HG03520 (cell line): ENCODE measurements around the gene OTOA.
A peak's percentile ranks its signal among the peaks of the same experiment; 100 is the strongest.
"Not testable (repeated sequence)": the region's sequence is repeated elsewhere in the genome, so short reads cannot be mapped to it uniquely, and the experiment has no call there.

Experiments used
- ATAC-seq: cut with Tn5 transposase; IDR thresholded peaks from one replicate; pipeline ENCODE4 v1.9.1; 2021; ENCODE audit warnings: mild to moderate bottlenecking, moderate library complexity; ENCODE audit not compliant: unreplicated experiment

Gene OTOA

DNA sequence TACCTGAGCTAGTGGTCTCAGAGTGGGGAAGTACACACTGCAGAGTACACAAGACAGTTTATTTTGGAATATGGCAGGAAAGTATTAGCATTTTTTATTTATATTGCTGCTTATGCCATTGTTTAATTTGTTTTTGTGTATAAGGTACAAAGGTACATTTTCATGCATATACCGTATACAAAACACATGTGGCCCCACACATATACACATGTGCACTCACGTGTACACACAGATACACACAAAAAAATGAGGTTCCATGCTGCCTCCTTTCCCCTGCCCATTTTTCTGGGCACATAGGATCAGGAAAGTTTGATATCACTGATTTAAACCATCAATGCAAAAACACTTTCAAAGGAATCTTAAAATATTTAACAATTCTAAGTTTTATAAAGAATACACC lies 24.3 kb upstream of the OTOA start:
- no peak for ATAC-seq

DNA sequence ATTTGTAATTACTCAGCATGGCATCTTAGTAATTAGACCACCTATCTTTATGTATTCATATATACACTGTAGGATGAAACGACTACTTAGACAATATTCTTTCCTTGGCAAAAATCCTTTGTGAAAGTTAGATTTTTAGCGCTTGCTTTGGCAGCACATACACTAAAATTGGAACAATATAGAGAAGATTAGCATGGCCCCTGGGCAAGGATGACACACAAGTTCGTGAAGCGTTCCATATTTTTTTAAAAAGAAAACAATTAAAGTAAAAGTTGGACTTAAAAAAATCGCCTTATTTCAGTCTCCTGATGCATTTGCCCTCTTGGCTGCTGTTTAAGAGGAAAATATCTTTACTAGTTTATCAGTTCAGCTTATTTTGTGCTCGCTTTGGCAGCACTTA lies 21.9 kb upstream of the OTOA start:
- ATAC-seq: no peak

DNA sequence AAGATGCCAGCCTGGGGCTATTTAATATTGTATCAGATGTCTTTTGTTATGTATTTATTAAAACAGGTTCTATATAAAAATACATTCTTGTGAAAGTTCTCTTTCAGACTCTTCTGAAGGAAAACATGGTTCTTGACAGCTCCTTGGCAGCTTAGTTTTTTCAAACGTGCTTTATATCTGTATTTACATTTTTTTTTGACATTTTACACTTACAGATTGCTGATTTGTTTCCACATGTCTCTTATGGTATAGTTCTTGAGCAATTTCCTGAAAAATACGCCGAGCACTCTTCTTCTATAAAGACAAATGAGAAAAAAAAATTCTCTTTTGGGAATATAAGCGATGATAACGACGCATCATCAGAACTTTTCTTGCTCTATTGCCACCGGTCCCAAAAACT lies 20.9 kb upstream of the OTOA start:
- ATAC-seq: no peak

DNA sequence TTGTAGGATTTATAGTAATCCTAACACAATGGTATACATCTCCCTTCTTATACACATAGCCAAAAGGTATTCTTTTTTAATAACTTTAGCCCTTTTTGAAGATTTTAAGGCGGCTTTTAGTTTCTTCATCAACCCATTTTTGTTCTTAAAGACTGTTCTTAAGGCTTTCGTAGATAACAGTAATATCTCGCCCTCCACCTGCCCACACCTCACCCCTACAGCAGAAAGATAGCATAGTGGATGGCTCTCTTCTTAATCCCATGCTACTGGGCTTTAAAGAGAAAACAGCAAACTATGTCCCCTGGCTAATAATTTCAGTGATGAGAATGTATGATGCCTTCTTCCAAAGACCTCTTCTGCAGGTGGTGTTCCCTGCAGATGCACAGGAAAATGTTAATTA lies 20.0 kb upstream of the OTOA start:
- no peak for ATAC-seq

DNA sequence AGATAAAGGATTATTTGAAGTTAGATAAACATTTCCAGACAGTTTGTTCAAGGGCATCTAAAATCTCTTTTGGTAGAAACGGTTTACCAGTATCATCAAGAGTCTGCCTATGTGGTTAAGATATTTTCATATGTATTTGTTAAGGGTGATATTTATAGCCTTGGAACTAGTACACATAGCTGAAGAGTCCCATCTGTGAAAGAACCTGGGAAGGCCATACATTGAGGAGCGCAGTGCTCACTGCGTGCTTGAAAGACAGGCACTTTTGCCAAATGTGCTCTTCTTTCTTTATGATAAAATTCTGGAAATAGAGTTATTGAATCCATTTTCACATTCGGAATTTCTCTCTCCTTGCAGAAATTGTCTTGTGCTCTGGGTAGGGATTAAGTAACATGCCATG lies 19.1 kb upstream of the OTOA start:
- no peak for ATAC-seq

DNA sequence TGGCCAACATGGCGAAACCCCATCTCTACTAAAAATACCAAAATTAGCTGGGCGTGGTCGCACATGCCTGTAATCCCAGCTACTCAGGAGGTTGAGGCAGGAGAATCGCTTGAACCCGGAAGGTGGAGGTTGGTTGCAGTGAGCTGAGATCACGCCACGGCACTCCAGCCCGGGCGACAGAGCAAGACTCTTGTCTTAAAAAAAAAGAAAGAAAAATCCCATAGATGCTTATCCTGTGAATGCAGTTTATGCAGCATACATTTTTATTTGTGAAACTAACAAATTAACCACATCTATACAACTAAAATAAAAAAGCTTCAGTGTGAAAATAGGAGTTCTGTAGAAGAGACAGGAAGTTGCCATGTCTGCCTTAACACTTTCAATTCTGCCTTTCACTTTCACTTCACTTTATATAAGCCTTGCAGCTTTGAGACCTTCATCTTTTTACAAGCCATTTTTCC lies 18.5 kb upstream of the OTOA start:
- no peak for ATAC-seq

DNA sequence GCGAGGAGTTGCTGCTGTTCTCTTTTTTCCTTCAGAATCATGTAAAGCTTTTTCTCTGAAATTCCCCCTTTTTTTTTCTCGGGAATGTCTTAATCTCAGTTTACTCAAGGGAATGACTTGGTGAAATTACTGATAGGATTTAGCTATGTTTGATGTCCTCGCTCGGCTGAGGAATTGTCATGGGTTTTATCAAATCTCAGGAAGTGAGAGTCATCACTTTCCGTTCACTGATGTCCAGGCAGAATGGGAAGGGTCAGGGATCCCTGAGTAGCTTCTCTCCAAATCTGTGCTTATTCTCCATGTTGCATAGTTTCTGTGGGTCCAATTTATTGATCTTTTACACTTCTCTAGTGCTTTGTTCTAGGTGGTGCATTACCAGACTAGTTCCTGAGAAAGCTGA lies 17.7 kb upstream of the OTOA start:
- ATAC-seq: no peak

DNA sequence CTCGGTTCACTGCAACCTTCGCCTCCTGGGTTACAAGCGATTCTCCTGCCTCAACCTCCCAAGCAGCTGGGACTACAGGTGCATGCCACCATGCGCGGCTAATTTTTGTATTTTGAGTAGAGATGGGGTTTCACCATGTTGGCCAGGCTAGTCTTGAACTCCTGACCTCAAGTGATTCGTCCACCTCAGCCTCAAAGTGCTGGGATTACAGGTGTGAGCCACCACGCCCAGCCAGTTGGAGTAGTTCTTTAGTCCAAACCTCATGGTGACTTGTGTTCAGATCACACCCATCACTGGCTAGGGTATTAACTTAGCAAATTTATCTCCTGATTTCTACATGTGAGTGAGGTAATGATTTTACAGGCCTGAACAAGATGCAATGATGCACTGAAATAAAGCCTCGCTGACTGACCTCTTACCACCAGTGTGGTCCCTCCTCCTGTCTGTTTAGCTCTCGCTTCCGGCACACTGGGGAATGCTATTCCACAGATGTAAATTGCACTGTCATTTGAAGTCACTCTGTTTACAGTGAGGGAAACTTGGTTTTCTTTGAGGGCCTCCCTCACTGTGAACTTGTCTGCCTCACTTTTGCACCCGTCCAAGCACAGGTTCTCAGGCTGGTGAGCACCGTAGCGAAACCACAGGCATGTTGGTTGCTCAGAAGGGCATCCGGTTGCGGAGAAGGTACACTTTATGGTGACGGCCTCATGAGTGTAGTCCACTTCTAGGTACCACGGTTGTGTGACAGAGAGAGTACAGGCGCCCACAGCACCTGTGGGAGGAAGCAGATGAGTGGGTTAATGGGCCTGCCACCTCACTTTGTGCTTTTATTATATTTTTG lies 16.8 kb upstream of the OTOA start:
- peak; percentile 85 for ATAC-seq

DNA sequence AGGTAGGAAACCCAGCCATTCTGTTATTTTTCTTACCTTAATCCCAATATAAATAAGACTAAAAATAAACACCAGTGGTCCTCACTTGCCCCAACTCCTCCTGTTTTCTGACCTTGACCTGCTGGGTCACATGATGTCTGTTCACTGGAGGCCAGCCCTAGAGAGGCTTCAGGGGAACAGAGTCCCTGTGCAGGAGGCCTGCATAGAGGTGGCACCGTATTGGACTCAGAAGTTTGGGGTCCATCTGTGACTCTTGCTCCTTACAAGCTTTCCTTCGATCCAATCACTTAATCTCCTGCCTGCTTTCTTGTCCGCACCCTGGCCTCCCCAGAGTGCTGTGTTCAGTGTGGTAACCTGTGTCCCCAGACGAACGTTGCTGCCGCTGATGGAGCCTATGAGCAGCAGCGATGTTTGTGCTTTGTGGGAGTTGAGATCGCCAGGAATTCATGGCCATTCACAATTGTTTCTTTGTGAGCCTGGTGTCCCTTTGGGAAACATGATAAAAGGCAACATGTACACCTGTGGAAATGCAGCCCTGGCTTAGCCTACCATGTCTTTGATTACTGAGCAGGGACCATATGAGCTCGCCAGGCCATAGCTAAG lies 16.1 kb upstream of the OTOA start:
- ATAC-seq: no peak

DNA sequence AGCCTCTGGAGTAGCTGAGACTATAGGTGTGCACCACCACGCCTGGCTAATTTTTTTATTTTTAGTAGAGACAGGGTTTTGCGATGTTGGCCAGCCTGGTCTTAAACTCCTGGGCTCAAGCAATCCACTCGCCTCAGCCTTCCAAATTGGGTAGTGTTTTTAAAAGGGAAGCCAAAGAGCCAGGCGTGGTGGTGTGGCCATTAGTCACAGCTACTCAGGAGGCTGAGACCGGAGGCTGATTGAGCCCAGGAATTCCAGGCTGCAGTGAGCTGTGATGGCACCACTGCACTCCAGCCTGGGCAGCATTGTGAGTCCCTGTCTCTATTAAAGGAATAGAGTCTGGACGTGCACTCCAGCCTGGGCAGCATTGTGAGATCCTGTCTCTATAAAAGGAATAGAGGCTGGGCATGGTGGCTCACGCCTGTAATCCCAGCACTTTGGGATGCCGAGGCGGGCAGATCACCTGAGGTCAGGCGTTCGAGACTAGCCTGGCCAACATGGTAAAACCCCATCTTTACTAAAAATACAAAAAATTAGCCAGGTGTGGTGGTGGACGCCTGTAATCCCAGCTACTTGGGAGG lies 13.9 kb upstream of the OTOA start:
- not testable (repeated sequence) for ATAC-seq

DNA sequence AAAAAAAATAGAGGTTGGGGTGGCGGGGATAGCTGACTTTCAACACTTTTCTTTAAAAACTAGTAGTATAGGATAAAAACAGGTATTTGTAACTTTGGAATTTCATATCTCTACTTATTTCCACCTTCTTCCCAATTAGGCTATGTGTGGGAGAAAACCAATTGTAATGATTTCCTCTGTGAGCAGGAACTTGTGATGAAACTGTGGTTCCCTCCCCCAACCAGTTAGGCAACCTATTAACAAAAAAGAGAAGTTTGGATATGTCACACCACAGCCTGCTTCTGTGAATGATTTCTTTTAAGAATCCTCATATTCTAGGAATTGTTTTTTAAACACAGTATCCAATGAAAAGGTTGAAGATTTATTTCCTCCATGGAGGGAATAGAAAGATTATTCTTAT lies 13.2 kb upstream of the OTOA start:
- ATAC-seq: no peak

DNA sequence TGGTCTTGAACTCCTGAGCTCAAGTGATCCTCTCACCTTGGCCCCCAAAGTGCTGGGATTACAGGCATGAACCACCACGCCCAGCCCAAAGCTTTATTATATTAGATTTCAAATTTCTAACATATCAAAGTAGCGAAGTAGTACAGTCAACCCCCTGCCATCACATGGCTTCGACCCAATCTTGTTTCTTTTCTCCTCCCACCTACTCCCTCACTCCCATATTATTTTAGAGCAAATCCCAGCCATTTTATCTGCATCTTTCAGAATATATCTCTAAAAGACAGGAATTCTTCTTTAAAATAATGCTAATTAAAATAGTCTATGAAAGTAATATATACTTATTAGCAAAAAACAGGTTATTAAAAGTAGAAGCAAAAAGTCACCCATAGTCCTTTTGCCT lies 12.3 kb upstream of the OTOA start:
- no peak for ATAC-seq

DNA sequence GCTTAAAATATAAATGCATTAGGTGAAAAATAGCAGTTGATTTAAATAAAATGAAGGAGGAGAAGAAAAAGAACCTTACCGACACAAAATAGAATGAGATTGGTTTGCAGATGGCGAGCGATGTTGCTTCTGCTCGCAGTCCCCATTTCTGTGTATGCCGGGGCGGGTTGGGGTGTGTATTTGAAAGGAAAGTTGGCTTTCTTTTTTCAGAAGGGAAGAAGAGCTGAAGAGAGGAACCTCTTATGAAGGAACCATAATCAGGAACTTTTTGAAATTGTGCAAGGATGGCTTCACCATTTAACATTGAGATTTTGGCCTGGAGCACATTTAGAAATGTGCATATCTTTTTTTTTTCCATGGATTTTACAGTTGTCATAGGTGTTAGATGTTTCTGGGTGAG lies 11.3 kb upstream of the OTOA start, which contains the start of gene IGSF6:
Gene IGSF6, minus strand, starts transcription at position 156 of the 400 bp plus-strand sequence. Its CDS starts 10 bp downstream, at position 146.
- ATAC-seq: no peak

DNA sequence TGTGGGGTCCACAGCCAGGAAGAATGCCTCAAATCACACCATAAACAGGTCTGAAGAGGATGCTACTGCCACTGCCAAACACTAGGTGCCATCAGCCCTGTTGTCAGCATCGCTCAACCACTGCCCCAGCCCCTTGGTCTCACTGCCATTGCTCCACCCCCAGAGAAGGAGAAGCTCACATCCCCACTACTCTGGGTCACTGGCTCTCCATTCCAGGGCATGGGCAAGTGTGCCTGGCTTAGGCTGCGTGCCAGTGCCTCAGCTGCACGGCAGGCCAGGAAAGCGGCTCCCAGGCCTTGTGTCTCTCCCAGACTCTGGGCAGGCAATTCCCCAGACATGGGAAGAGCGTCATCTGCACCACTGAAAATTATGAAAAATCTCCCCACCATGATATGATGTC lies 10.2 kb upstream of the OTOA start:
- no peak for ATAC-seq

DNA sequence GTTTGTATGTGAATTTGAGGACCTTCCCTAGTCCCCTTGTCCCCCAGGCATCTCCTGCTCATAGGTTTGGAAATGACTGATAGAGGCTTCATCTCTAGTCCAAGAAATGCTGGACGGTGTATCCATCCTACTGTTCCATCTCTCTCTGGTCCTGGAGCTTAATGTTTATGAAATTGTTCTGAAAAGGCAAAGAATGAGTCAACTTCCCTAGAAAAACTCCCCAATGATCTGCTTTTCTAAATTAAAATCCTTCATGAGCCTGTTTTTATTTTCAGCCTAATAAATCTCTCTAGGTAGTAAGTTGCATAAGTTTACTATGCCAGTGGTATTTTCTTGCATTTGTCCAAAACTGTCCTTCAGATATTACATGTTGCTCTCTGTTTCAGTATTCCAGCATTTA lies 9.3 kb upstream of the OTOA start:
- ATAC-seq: no peak

DNA sequence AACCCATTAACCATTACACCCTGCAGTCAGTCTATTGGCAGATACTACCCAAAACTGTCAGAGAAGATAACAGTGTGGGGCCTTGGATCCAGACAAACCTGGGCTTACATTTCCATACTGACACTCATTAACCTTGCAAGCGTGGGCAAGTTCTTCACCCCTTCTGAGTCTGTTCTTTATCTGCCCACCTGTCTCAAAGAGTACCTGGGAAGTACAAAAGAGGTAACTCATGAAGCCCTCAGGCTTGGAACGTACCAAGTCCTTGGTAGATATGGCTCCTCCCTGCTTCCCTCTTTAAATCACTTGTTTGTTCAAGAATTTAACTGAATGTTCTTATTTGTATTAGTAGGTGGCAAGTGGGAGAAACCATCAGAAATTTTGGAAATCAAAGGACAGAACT lies 8.9 kb upstream of the OTOA start:
- ATAC-seq: no peak

DNA sequence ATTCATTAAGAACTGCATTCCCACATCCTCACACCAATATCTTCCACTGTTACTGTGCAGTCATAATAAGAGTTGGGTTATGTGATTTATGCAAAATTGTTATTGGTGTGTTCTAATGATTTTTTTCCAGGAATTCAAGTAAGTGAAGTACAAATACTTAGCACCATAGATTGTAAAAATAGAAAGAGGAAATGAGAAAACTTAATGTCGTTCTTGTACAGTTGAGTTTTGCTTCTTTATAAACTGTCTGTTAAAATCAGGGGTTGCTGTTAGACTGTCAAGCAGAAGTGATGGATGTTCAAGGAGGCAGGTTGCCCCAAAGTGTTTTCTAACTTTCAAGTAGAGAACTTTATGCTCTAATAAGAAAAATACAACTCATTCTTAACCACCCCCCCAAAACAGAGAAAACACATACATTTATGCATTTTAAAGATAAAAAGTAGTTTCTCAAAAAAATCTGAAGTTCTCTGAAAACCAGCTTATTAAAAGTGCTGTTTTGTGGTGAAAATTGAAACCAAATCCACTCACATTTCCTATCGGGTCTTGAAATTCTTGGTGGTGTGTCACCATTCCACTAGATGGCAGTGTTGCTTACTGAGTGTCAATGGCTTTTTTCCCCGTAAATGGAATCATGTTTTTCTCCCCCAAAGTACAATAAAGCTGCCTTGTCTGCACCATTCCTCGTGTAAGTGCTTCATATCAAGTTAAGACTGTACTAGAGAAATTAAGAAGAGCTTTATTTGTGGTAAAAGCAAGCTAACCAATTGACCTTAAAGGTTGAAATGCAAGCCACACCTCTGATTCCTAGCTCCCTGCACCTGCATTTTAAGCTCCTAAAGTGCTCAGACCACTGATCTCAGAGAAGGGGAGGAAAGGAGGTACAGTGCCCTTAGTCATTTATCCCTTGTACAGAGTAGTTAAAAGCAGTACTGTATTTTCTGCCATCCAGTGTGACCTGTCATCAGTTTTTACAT lies 6.7 kb upstream of the OTOA start:
- no peak for ATAC-seq

DNA sequence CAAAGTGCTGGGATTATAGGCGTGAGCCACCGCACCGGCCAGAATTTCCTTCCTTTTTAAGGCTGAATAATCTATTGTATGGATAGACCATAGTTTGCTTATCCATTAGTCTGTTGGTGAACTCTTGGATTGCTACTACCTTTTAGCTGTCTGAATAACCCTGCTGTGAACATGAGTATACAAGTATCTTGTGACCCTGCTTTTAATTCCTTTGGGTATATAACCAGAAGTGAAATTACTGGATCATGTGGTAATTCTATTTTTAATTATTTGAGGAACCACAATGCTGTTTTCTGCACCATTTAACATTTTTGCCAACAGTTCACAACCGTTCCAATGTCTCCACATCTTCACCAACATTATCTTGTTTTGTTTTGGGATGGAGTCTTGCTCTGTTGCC lies 4.6 kb upstream of the OTOA start:
- no peak for ATAC-seq

DNA sequence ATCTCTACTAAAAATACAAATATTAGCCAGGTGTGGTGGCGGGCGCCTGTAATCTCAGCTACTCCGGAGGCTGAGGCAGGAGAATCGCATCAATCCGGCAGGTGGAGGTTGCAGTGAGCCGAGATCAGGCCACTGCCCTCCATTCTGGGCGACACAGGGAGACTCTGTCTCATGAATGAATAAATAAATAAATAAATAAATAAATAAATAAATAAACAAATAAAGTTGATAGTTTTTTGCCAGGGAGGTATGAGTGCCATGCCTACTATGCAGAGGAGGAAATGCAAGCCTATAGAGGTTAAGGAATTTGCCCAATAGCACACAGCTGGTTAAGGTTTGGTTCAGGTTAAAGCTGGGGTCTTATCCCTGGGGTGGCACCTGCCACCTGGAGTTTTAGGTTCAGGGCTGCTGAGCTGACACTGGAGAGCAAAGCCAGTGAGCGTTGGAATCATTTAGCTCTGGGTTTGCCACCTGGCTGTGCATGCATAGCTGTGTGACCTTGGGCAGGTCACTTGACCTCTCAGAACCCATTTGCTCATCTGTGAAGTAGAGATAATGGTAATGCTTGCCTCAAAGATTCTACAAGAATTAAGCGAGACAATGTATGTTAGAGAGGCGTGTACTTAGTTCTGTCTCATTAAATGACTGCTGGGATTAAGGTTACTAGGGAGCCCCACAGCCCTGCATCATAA lies 1.2 kb downstream of the OTOA start:
- ATAC-seq: no peak

DNA sequence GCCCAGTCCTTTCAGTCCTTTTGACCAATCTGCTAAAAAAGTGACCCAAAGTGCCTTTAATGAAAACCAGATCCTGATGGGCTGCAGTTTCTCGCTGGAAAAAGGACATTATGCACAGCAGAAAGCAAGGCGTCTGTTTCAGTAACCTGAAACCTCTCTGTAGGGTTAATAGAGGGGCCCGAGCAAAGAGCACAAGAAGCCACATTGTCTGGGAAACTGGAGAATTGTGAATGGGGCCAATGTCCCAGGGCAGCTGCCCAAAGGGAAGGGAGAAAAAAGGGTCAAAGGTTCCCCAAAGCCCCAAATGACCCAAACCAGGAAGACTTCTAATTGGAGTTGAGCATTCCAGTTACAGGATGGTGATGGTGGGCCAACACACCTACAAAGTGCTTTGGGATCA lies 3.0 kb downstream of the OTOA start:
- ATAC-seq: no peak
